NCI-H1436 (cell line): ENCODE results near the gene PRKG2.
"Not testable (repeated sequence)": the region's sequence is repeated elsewhere in the genome, so short reads cannot be mapped to it uniquely, and the experiment has no call there.

Experiments used
- DNase-seq: peaks from one replicate; lab custom pipeline; 2025; lab: John Stamatoyannopoulos, UW

Gene PRKG2, protein sequence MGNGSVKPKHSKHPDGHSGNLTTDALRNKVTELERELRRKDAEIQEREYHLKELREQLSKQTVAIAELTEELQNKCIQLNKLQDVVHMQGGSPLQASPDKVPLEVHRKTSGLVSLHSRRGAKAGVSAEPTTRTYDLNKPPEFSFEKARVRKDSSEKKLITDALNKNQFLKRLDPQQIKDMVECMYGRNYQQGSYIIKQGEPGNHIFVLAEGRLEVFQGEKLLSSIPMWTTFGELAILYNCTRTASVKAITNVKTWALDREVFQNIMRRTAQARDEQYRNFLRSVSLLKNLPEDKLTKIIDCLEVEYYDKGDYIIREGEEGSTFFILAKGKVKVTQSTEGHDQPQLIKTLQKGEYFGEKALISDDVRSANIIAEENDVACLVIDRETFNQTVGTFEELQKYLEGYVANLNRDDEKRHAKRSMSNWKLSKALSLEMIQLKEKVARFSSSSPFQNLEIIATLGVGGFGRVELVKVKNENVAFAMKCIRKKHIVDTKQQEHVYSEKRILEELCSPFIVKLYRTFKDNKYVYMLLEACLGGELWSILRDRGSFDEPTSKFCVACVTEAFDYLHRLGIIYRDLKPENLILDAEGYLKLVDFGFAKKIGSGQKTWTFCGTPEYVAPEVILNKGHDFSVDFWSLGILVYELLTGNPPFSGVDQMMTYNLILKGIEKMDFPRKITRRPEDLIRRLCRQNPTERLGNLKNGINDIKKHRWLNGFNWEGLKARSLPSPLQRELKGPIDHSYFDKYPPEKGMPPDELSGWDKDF

GRCh38 chr4:81214881-81215868, at the start of gene PRKG2:
Gene PRKG2 (minus strand): TSS chr4:81215222. CDS start chr4:81205047, 10,175 bp downstream.
- no peak for DNase-seq

DNA sequence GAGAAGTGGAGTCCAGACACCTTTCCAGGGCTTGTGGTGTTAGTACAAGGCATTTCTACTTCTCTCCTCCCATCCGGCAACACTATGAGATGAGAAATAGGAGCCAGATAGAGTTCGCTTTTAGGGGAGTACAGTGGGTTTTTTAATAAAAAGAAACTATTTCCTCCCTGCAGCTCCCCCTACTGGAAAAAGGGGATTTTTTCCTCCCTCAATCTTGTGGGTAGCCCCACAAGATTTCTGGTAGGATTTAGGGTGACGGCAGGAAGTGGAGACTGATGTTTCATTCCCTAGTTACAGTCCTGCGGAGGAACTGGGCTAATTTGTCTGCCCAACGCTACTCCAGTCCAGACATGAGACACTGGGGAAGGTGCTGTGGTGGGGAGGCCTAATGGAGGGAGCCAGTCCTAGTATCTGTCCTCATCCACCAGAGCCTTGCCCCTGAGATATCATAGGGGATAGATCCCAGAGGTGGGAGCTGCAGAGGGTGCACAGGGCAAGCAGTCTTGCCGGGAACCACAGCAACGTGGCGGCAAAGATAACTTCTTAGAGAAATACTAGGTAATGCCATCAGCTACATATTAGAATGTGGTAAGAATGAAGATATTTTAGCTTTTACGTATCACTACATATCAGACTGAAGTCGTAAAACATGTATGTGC, 45.5 kb upstream of the PRKG2 start:
- DNase-seq, result no peak

DNA sequence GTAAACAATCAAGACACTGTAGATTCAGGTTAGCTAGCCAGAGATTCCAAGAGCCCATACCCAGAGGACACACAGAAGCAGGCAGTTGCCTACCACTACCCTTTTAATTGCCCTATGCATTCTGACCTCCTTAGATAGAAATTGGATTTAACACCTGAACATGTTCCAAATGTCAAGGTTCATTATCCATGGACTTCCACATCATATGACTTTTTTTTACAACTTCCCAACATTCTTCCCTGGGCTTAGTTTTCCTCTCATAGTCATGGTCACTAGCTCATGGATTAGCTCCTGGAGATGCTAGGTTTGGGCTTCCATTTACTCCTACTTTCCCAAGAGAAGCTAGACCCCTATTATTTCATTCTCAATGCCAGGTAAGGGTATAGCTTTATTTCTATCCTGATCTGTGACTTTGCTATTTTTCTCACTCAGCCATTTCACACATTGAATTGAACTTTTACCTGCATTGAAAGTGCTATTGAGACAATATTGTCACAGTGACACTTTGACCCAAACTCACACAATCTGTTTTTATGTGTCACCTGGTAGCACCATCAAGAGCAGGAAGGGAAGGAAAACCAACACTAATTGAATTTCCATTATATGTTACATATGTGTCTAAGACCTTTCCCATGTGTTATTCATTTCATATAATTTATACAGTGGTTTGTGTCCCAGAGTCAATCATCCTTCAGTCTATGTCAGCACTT, 44.0 kb upstream of the PRKG2 start:
- DNase-seq, result no peak

GRCh38 chr4:81257816-81258215, 42.8 kb upstream of the PRKG2 start:
- DNase-seq, result no peak

DNA sequence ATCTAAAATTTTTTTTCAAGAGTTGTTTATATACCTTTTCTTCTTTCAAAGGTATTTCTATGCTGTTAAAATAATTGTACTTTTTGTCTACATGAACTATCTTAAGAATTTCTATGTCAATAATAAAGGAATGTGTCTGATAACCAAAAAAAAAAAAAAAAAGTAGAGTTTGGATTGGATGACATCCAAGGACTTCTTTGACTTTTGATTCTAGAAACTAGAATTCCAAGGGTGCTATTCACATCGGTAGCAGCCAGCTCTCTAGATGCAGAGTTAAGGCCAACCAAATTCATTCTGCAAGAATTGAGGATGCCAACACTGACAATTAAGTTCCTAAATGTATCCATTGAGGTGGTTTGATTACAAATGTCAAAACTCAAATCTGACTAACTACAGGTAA, 42.0 kb upstream of the PRKG2 start:
- DNase-seq, result no peak

GRCh38 chr4:81256059-81256970, 41.3 kb upstream of the PRKG2 start:
- DNase-seq, result no peak

DNA sequence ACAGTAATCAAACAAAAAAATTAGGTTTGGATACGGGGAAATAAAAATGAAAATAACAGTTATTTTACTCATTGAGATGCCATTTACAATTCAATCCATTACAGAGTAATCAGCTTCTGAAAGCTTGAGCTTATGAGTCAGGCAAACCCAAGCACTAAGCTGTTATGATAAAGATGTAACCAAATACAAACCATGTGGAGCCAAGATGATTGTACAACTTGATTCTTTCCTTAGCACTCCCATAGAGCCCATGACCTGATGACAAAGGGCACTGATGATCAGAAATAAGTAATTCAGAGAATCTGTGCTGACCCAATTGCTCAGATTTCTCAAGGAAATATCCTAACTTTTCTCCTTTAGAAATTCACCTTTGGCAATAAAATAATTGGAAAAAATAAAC, 40.5 kb upstream of the PRKG2 start:
- no peak for DNase-seq

GRCh38 chr4:81250430-81250829, 35.4 kb upstream of the PRKG2 start:
- DNase-seq, result no peak

GRCh38 chr4:81245218-81246009, 30.4 kb upstream of the PRKG2 start:
- no peak for DNase-seq

GRCh38 chr4:81237791-81238190, 22.8 kb upstream of the PRKG2 start:
- DNase-seq, result no peak

- no peak for DNase-seq
Measured at GRCh38 chr4:81235982-81236749, 21.1 kb upstream of the PRKG2 start.

DNA sequence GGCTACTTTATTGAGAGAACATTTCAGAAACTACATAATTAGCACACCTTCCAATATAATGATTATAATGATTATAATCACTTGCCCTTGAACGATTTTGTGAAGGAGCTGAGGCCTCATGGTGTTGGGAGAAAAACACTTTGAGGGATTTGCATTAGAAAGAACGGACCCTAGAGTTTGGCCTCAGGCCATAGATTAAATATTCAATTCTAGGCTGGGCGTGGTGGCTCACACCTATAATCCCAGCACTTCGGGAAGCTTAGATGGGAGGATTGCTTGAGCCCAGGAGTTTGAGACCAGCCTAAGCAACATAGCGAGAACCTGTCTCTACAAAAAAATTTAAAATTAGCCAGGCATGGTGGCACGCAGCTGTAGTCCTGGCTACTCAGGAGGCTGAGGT, 12.9 kb upstream of the PRKG2 start:
- no peak for DNase-seq

GRCh38 chr4:81227138-81227537, 12.1 kb upstream of the PRKG2 start:
- DNase-seq, result no peak

GRCh38 chr4:81225252-81225651, 10.2 kb upstream of the PRKG2 start:
- DNase-seq, result no peak

GRCh38 chr4:81222082-81222472, 7.1 kb upstream of the PRKG2 start:
- not testable (repeated sequence) for DNase-seq

- DNase-seq, result no peak
Measured at GRCh38 chr4:81221303-81222081, 6.5 kb upstream of the PRKG2 start.

DNA sequence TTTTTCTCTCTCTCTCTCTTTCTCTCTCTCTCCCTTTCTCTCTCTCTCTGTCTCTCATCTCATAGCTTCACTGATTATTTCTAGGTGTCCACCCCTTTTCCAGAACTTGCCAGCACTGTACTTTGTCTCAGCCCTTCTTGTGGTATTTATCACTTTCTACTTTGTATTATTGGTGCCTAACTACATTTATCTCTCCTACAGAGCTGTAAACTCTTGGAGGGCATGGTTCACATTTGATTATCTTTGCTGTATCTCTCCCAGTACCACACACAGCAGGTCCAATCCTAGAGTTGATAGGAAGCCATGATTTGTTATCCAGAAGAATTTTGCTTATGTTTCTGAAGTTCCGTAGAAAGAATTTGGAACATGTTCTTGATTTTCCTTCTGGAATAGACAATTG, 5.2 kb upstream of the PRKG2 start:
- no peak for DNase-seq
